Brain microvascular endothelial cell (primary cell): Measurements from ENCODE around the gene OPHN1.

Experiments
- DNase-seq: peaks from one replicate; pipeline ENCODE4 v3.0.0-alpha.2; 2020
- H3K27ac ChIP-seq: fragments of 250-450 bp; sonication (Bioruptor Pico); 2 replicates; pipeline ENCODE4 v1.5.1; 2020; ENCODE audit warnings: mild to moderate bottlenecking, moderate library complexity
- H3K27me3 ChIP-seq: fragments of 250-450 bp; sonication (Bioruptor Pico); replicated peaks from 2 replicates; pipeline ENCODE4 v1.5.1; 2020; ENCODE audit warnings: mild to moderate bottlenecking
- H3K36me3 ChIP-seq: fragments of 250-450 bp; sonication (Bioruptor Pico); replicated peaks from 2 replicates; pipeline ENCODE4 v1.5.1; 2020; ENCODE audit warnings: mild to moderate bottlenecking
- H3K4me3 ChIP-seq: 2 replicates; pipeline ENCODE4 v1.5.1; 2011; ENCODE audit warnings: low read depth, mild to moderate bottlenecking, control low read depth, low read length, moderate library complexity
- CTCF ChIP-seq: IDR thresholded peaks from 2 replicates; pipeline ENCODE4 v1.5.1; 2011; ENCODE audit warnings: low read depth, mild to moderate bottlenecking, moderate library complexity, low read length, control low read depth, inconsistent platforms; ENCODE audit errors: missing control alignments
- in situ Hi-C: cut with HindIII; loops from 2 replicates; pipeline ENCODE4 v1.10.0; 2017; ENCODE audit warnings: low sequenced_read_pairs, low pct_ligation_motif_present

OPHN1 gene

GRCh38 chrX:68238568-68238967, 194.7 kb downstream of the OPHN1 start:
- peak; percentile 60 for TF ChIP-seq CTCF
- H3K36me3 ChIP-seq = no peaks in the 10 kb centered on the region
- no peak for DNase-seq
- no peak overlapping the region for H3K27ac ChIP-seq
- H3K4me3 ChIP-seq = no peak overlapping the region
- in situ Hi-C loops = no loop called here
- no peaks in the 10 kb centered on the region for H3K27me3 ChIP-seq

GRCh38 chrX:68234171-68234910, 199.0 kb downstream of the OPHN1 start:
- in situ Hi-C loops = no loop called here
- no peaks in the 10 kb centered on the region for H3K27me3 ChIP-seq
- TF ChIP-seq CTCF = no peak

GRCh38 chrX:68232206-68232605, 201.1 kb downstream of the OPHN1 start:
- no peak overlapping the region for H3K27ac ChIP-seq
- H3K27me3 ChIP-seq = no peaks in the 10 kb centered on the region
- H3K36me3 ChIP-seq = no peaks in the 10 kb centered on the region
- in situ Hi-C loops = no loop called here
- H3K4me3 ChIP-seq = no peak overlapping the region
- TF ChIP-seq CTCF = no peak
- DNase-seq = no peak

More at GRCh38 chrX:68234171-68234910, 199.0 kb downstream of the OPHN1 start:
- H3K4me3 ChIP-seq = no peak overlapping the region
- no peaks in the 10 kb centered on the region for H3K36me3 ChIP-seq
- DNase-seq = no peak
- no peak overlapping the region for H3K27ac ChIP-seq

GRCh38 chrX:68209008-68209407, 224.3 kb downstream of the OPHN1 start:
- in situ Hi-C loops = no loop called here
- no peaks in the 10 kb centered on the region for H3K27me3 ChIP-seq
- TF ChIP-seq CTCF = no peak
- DNase-seq = no peak
- H3K36me3 ChIP-seq = no peaks in the 10 kb centered on the region
- no peak overlapping the region for H3K4me3 ChIP-seq
- H3K27ac ChIP-seq = no peak overlapping the region

GRCh38 chrX:68204521-68205038, 228.7 kb downstream of the OPHN1 start:
- DNase-seq = no peak
- no peak overlapping the region for H3K27ac ChIP-seq
- H3K36me3 ChIP-seq = no peaks in the 10 kb centered on the region
- in situ Hi-C loops = no loop called here
- TF ChIP-seq CTCF = no peak
- no peak overlapping the region for H3K4me3 ChIP-seq
- H3K27me3 ChIP-seq = no peaks in the 10 kb centered on the region
